WTC11 (cell line): Measurements from ENCODE around the gene STIP1. TPM values are rescaled to one million over a fixed set of nuclear protein-coding genes. Genes with fewer than 3 reads are reported as not detected.

ENCODE experiments used
- ATAC-seq: fragments of 200-7000 bp; cut with Tn5 transposase; 2 replicates; pipeline ENCODE4 v1.10.0; 2021; ENCODE audit warnings: mild to moderate bottlenecking, moderate library complexity
- CTCF ChIA-PET: fragments of 300-600 bp; sonication (Branson Sonifier 250); formaldehyde crosslinking; loops from one replicate; lab custom pipeline; 2021; ENCODE audit warnings: antibody characterized with exemption; lab: Charles Lee
- POLR2A ChIA-PET: fragments of 350-600 bp; sonication (Branson Sonifier 250); formaldehyde crosslinking; loops from one replicate; lab custom pipeline; 2021; ENCODE audit warnings: antibody characterized with exemption; lab: Charles Lee
- DNase-seq: peaks from one replicate; pipeline ENCODE4 v3.0.0; 2021; ENCODE audit warnings: low spot score
- H3K27ac Mint-ChIP-seq: 2 replicates; pipeline ENCODE4 v1.8.0; 2021; ENCODE audit warnings: mixed read lengths
- H3K27me3 Mint-ChIP-seq: 2 replicates; pipeline ENCODE4 v1.8.0; 2021; ENCODE audit warnings: low read depth, mild to moderate bottlenecking, moderate library complexity, mixed read lengths
- H3K36me3 Mint-ChIP-seq: 2 replicates; pipeline ENCODE4 v1.8.0; 2021; ENCODE audit warnings: mixed read lengths
- H3K4me1 Mint-ChIP-seq: 2 replicates; pipeline ENCODE4 v1.8.0; 2022; ENCODE audit warnings: mixed read lengths
- H3K4me3 Mint-ChIP-seq: 2 replicates; pipeline ENCODE4 v1.8.0; 2021; ENCODE audit warnings: mild to moderate bottlenecking, moderate library complexity, mixed read lengths
- H3K9me3 Mint-ChIP-seq: 2 replicates; pipeline ENCODE4 v1.8.0; 2021; ENCODE audit warnings: mixed read lengths
- ARID4B ChIP-seq: sonication (generic); formaldehyde crosslinking; IDR thresholded peaks from 2 replicates; pipeline ENCODE4 v1.8.0; 2023; ENCODE audit warnings: missing genetic modification reagents, mild to moderate bottlenecking, borderline replicate concordance
- E2F4 ChIP-seq: sonication (generic); formaldehyde crosslinking; IDR thresholded peaks from 2 replicates; pipeline ENCODE4 v1.8.1; 2022; ENCODE audit warnings: low read depth, mild to moderate bottlenecking, moderate library complexity, missing genetic modification reagents, borderline replicate concordance
- ELF4 ChIP-seq: sonication (generic); formaldehyde crosslinking; IDR thresholded peaks from 2 replicates; pipeline ENCODE4 v1.8.1; 2022; ENCODE audit warnings: low read depth, mild to moderate bottlenecking, moderate library complexity, missing genetic modification reagents
- FOXK1 ChIP-seq: sonication (generic); formaldehyde crosslinking; IDR thresholded peaks from 2 replicates; pipeline ENCODE4 v1.8.0; 2022; ENCODE audit warnings: mild to moderate bottlenecking, moderate library complexity, missing genetic modification reagents
- HMGA2 ChIP-seq: fragments of 250-450 bp; sonication (Bioruptor Pico); IDR thresholded peaks from 2 replicates; pipeline ENCODE4 v1.4.0; 2021; ENCODE audit warnings: mild to moderate bottlenecking, moderate library complexity
- MXD4 ChIP-seq: fragments of 250-450 bp; sonication (Bioruptor Pico); IDR thresholded peaks from 2 replicates; pipeline ENCODE4 v1.8.0; 2021; ENCODE audit warnings: mild to moderate bottlenecking, moderate library complexity, borderline replicate concordance
- NFE2L1 ChIP-seq: sonication (generic); formaldehyde crosslinking; IDR thresholded peaks from 2 replicates; pipeline ENCODE4 v1.8.1; 2023; ENCODE audit warnings: missing genetic modification reagents
- NR1H2 ChIP-seq: sonication (generic); formaldehyde crosslinking; IDR thresholded peaks from 2 replicates; pipeline ENCODE4 v1.9.0; 2021; ENCODE audit warnings: mild to moderate bottlenecking, moderate library complexity, missing genetic modification reagents
- NR3C1 ChIP-seq: sonication (generic); formaldehyde crosslinking; conservative IDR thresholded peaks from 2 replicates; pipeline ENCODE4 v1.8.1; 2023; ENCODE audit warnings: low read depth, mild to moderate bottlenecking, missing genetic modification reagents
- PRDM15 ChIP-seq: sonication (generic); formaldehyde crosslinking; IDR thresholded peaks from 2 replicates; pipeline ENCODE4 v1.8.0; 2022; ENCODE audit warnings: missing genetic modification reagents
- SMAD3 ChIP-seq: sonication (generic); formaldehyde crosslinking; IDR thresholded peaks from 2 replicates; pipeline ENCODE4 v1.8.0; 2022; ENCODE audit warnings: missing genetic modification reagents, mild to moderate bottlenecking, borderline replicate concordance
- STAT6 ChIP-seq: sonication (generic); formaldehyde crosslinking; conservative IDR thresholded peaks from 2 replicates; pipeline ENCODE4 v1.8.1; 2023; ENCODE audit warnings: mild to moderate bottlenecking, low read depth, missing genetic modification reagents, moderate library complexity
- USF1 ChIP-seq: sonication (generic); formaldehyde crosslinking; IDR thresholded peaks from 2 replicates; pipeline ENCODE4 v1.8.0; 2022; ENCODE audit warnings: mild to moderate bottlenecking, missing genetic modification reagents
- ZMAT4 ChIP-seq: fragments of 250-450 bp; sonication (Bioruptor Pico); IDR thresholded peaks from 2 replicates; pipeline ENCODE4 v1.9.0; 2021; ENCODE audit warnings: mild to moderate bottlenecking
- ZNF423 ChIP-seq: fragments of 250-450 bp; sonication (Bioruptor Pico); IDR thresholded peaks from 2 replicates; pipeline ENCODE4 v2.1.2; 2022; ENCODE audit warnings: mild to moderate bottlenecking, moderate library complexity
- ZNF512 ChIP-seq: sonication (generic); formaldehyde crosslinking; IDR thresholded peaks from 2 replicates; pipeline ENCODE4 v1.8.1; 2022; ENCODE audit warnings: missing genetic modification reagents, borderline replicate concordance
- total RNA-seq: library from RNA; stranded (reverse); gene quantifications from 3 replicates; pipeline ENCODE4 v1.2.3, GENCODE V29; 2021

Gene STIP1
- total RNA-seq, 1 experiment from 2014 or later: 296 TPM

- no peak for TF ChIP-seq ARID4B
- no peak for TF ChIP-seq SMAD3
- TF ChIP-seq ELF4 (CRISPR knock-in tag): no peak
Observed at GRCh38 chr11:64170419-64170818, 15.6 kb upstream of the STIP1 start (continued).

- ChIA-PET POLR2A (interaction anchor here (0.6 kb wide), 1 partner anchor 318 kb away, joined by 3 read pairs; no protein-coding TSS in a partner anchor), CTCF (interaction anchor here (0.6 to 0.9 kb wide), 2 partner anchors 12 to 235 kb away, joined by 3 read pairs; partner anchors contain the start of gene STIP1)
- Mint-ChIP-seq H3K4me3 (no peak overlapping the region), H3K36me3 (peaks cover 19% of the 10 kb centered on the region), H3K4me1 (peaks cover 2% of the 10 kb centered on the region; the same call in 1 of the 2 replicates), H3K27me3 (peaks cover 9% of the 10 kb centered on the region), H3K9me3 (peaks cover 10% of the 10 kb centered on the region), H3K27ac (no peak overlapping the region)
- TF ChIP-seq ZNF512 (CRISPR knock-in tag): no peak
- no peak for TF ChIP-seq NR1H2 (CRISPR knock-in tag)
- ATAC-seq (no peak), DNase-seq (no peak)
Observed at GRCh38 chr11:64173616-64174355, 12.2 kb upstream of the STIP1 start.

- H3K27ac Mint-ChIP-seq: no peak overlapping the region
- ATAC-seq: no peak
- H3K4me1 Mint-ChIP-seq: peaks cover 11% of the 10 kb centered on the region
- DNase-seq: no peak
- H3K36me3 Mint-ChIP-seq: peaks cover 32% of the 10 kb centered on the region
- POLR2A ChIA-PET: interaction anchor here (0.6 kb wide), 2 partner anchors 99 to 266 kb away, joined by 3 to 10 read pairs; no protein-coding TSS in a partner anchor
- peaks cover 10% of the 10 kb centered on the region for H3K9me3 Mint-ChIP-seq
- H3K27me3 Mint-ChIP-seq: peaks cover 9% of the 10 kb centered on the region
- H3K4me3 Mint-ChIP-seq: no peak overlapping the region
- CTCF ChIA-PET: interaction anchor here (0.6 kb wide), 1 partner anchor 1198 kb away, joined by 3 read pairs; no protein-coding TSS in a partner anchor
- no peak for TF ChIP-seq FOXK1 (CRISPR knock-in tag)
- TF ChIP-seq NR1H2 (CRISPR knock-in tag): no peak
- TF ChIP-seq ZNF423 (CRISPR knock-in tag): no peak
- no peak for TF ChIP-seq STAT6
- TF ChIP-seq NR3C1: no peak
- no peak for TF ChIP-seq NFE2L1
- TF ChIP-seq HMGA2: no peak
- no peak for TF ChIP-seq ELF4 (CRISPR knock-in tag)
- TF ChIP-seq E2F4 (CRISPR knock-in tag): no peak
- TF ChIP-seq PRDM15 (CRISPR knock-in tag): no peak
- no peak for TF ChIP-seq ZMAT4
- TF ChIP-seq SMAD3: no peak
- TF ChIP-seq USF1: no peak
- TF ChIP-seq MXD4 (CRISPR knock-in tag): no peak
Observed at GRCh38 chr11:64176751-64177150, 9.2 kb upstream of the STIP1 start.
